ENCODE data around the gene C1QTNF6. TPM values are rescaled to one million over a fixed set of nuclear protein-coding genes. Genes with fewer than 3 reads are reported as not detected.

Gene C1QTNF6
- total RNA-seq (2022) (7.4 and 7.7 TPM in 2 replicates), Bru-seq, nascent RNA (percentile 49 among the genes with signal in this experiment), BruChase-seq, experiment 1, labeled RNA remaining after a 2-hour chase (percentile 59 among the genes with signal in this experiment), BruChase-seq, experiment 2, labeled RNA remaining after a 6-hour chase (percentile 60 among the genes with signal in this experiment)
- long read RNA-seq, partial matches to known transcripts = 1 of 11 reads
- long read RNA-seq, other reads (novel, unspliced or antisense) = 7 of 11 reads

- H3K9me3 Mint-ChIP-seq (ENCODE audit: unreplicated experiment) = no peaks in the 10 kb centered on the region
- no peak for DNase-seq
- H3K4me3 Mint-ChIP-seq (ENCODE audit: unreplicated experiment) = peak within 1 kb of the TSS; percentile 58
- ChIA-PET POLR2A (interaction anchor here (0.5 kb wide), 1 partner anchor 169 kb away, joined by 3 read pairs; the partner anchor contains the start of gene TST), CTCF (interaction anchor here (0.6 to 1.0 kb wide), 3 partner anchors 11 to 110 kb away, joined by 3 to 7 read pairs (median 4); no protein-coding TSS in a partner anchor)
- H3K4me1 Mint-ChIP-seq (ENCODE audit: low read depth, unreplicated experiment) = peaks cover 43% of the 10 kb centered on the region
- TF ChIP-seq, protein P1, sequence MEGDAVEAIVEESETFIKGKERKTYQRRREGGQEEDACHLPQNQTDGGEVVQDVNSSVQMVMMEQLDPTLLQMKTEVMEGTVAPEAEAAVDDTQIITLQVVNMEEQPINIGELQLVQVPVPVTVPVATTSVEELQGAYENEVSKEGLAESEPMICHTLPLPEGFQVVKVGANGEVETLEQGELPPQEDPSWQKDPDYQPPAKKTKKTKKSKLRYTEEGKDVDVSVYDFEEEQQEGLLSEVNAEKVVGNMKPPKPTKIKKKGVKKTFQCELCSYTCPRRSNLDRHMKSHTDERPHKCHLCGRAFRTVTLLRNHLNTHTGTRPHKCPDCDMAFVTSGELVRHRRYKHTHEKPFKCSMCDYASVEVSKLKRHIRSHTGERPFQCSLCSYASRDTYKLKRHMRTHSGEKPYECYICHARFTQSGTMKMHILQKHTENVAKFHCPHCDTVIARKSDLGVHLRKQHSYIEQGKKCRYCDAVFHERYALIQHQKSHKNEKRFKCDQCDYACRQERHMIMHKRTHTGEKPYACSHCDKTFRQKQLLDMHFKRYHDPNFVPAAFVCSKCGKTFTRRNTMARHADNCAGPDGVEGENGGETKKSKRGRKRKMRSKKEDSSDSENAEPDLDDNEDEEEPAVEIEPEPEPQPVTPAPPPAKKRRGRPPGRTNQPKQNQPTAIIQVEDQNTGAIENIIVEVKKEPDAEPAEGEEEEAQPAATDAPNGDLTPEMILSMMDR (IDR thresholded peaks at IDR 0.05; ENCODE audit: insufficient read depth in 1 of 2, low read depth in 1 of 2, low read length in 1 of 2, severe bottlenecking in 1 of 2, unreplicated experiment in 1 of 2) = no peak
- intact Hi-C loops (cut with micrococcal nuclease; ENCODE audit: unreplicated experiment) = no loop called here
- peaks cover 62% of the 10 kb centered on the region for H3K4me1 ChIP-seq
- peaks cover 24% of the 10 kb centered on the region for H3K36me3 Mint-ChIP-seq (ENCODE audit: insufficient read depth, unreplicated experiment)
- H3K36me3 ChIP-seq (ENCODE audit: control insufficient read depth, insufficient read depth, low read length) = no peaks in the 10 kb centered on the region
- H3K27me3 ChIP-seq (replicated peaks; ENCODE audit: control insufficient read depth, insufficient read depth, low read length) = no peaks in the 10 kb centered on the region
- no peak within 1 kb of the TSS for H3K4me3 ChIP-seq (ENCODE audit: low read depth, low read length)
- BruUV-seq (replicated peaks) = no TSS peak
- H3K9me3 ChIP-seq = peaks cover 7% of the 10 kb centered on the region
- H3K27me3 Mint-ChIP-seq (ENCODE audit: insufficient read depth, unreplicated experiment) = no peaks in the 10 kb centered on the region
- H3K27ac Mint-ChIP-seq (ENCODE audit: unreplicated experiment) = no peak within 1 kb of the TSS
Observed at GRCh38 chr22:37187891-37188761, at the start of gene C1QTNF6. C1QTNF6 (minus strand) TSS chr22:37188247; CDS start chr22:37188213, 34 bp downstream.

DNA sequence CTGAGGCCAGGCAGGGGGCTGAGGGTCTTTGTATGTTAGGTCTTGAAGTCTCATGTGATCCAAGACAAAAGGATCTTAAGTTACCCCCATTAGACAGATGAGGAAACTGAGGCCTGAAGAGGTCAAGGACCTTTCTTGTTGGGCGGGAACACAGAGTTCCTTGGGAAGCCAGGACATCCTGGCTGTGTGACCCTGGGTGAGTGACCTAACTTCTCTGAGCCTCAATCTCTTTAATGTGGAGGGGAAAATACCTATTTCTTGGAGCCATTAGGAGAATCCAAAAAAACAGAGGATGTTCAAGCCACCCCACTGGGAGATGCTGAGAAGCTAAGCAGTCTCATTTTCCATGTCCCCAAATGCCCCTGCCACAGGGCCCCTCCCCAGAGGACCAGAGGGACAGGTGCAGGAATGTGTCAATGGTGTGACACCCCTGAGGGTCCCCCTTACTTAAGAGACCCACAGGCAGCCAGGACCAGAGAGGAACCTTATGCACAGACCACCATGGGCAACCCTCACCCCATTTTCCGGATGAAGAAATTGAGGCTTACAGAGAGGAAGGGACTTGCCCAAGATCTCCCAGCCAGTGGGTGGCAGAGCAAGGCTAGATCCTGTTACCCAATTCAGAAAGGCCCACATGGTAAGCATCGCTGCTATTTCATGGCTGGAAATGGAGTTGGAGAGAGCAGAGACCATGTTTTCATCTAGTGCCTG lies 48.0 kb upstream of the C1QTNF6 start:
- DNase-seq = no peak
- BruUV-seq (replicated peaks) = no TSS peak
- CTCF ChIA-PET = no interaction called here
- Histone ChIP-seq H3K36me3 (ENCODE audit: control insufficient read depth, insufficient read depth, low read length) (no peaks in the 10 kb centered on the region), H3K4me1 (no peaks in the 10 kb centered on the region), H3K4me3 (ENCODE audit: low read depth, low read length) (no peak overlapping the region), H3K9me3 (no peaks in the 10 kb centered on the region), H3K27me3 (replicated peaks; ENCODE audit: control insufficient read depth, insufficient read depth, low read length) (no peaks in the 10 kb centered on the region; the same call in 1 of the 2 replicates)
- H3K4me1 Mint-ChIP-seq (ENCODE audit: low read depth, unreplicated experiment) = no peaks in the 10 kb centered on the region
- POLR2A ChIA-PET = no interaction called here
- no peak overlapping the region for H3K4me3 Mint-ChIP-seq (ENCODE audit: unreplicated experiment)
- TF ChIP-seq, protein P1 (IDR thresholded peaks at IDR 0.05; ENCODE audit: insufficient read depth in 1 of 2, low read depth in 1 of 2, low read length in 1 of 2, severe bottlenecking in 1 of 2, unreplicated experiment in 1 of 2) = no peak
- no peaks in the 10 kb centered on the region for H3K9me3 Mint-ChIP-seq (ENCODE audit: unreplicated experiment)
- no peak overlapping the region for H3K27ac Mint-ChIP-seq (ENCODE audit: unreplicated experiment)
- H3K27me3 Mint-ChIP-seq (ENCODE audit: insufficient read depth, unreplicated experiment) = peaks cover 8% of the 10 kb centered on the region
- H3K36me3 Mint-ChIP-seq (ENCODE audit: insufficient read depth, unreplicated experiment) = no peaks in the 10 kb centered on the region
- intact Hi-C loops (cut with micrococcal nuclease; ENCODE audit: unreplicated experiment) = no loop called here
